GM21825 (cell line): ENCODE measurements around the gene NR2F1-AS1.

Source experiments
- ATAC-seq: cut with Tn5 transposase; IDR thresholded peaks from one replicate; pipeline ENCODE4 v1.9.1; 2021; ENCODE audit warnings: mild to moderate bottlenecking, moderate library complexity; ENCODE audit not compliant: unreplicated experiment

Gene NR2F1-AS1

GRCh38 chr5:93580927-93581445, at the start of gene NR2F1-AS1:
TSS of gene NR2F1-AS1 (minus strand) at chr5:93581219.
- peak; percentile 13 for ATAC-seq

GRCh38 chr5:93626801-93627200, 45.8 kb upstream of the NR2F1-AS1 start:
- ATAC-seq: no peak

GRCh38 chr5:93623153-93623552, 42.1 kb upstream of the NR2F1-AS1 start:
- no peak for ATAC-seq

- ATAC-seq: no peak
Measured at GRCh38 chr5:93622240-93622885, 41.3 kb upstream of the NR2F1-AS1 start.

GRCh38 chr5:93621327-93621798, 40.3 kb upstream of the NR2F1-AS1 start:
- ATAC-seq: peak; percentile 8

GRCh38 chr5:93620487-93621326, 39.7 kb upstream of the NR2F1-AS1 start:
- peak; percentile 99 for ATAC-seq

GRCh38 chr5:93616538-93617174, 35.6 kb upstream of the NR2F1-AS1 start:
- ATAC-seq: no peak

GRCh38 chr5:93612855-93613243, 31.8 kb upstream of the NR2F1-AS1 start:
- ATAC-seq: no peak

GRCh38 chr5:93611976-93612854, 31.2 kb upstream of the NR2F1-AS1 start:
- ATAC-seq: no peak

- no peak for ATAC-seq
Measured at GRCh38 chr5:93611273-93611975, 30.4 kb upstream of the NR2F1-AS1 start.

GRCh38 chr5:93610581-93611272, 29.7 kb upstream of the NR2F1-AS1 start:
- ATAC-seq: no peak

GRCh38 chr5:93609762-93610161, 28.7 kb upstream of the NR2F1-AS1 start:
- no peak for ATAC-seq

GRCh38 chr5:93608855-93609254, 27.8 kb upstream of the NR2F1-AS1 start:
- no peak for ATAC-seq

GRCh38 chr5:93607367-93608258, 26.6 kb upstream of the NR2F1-AS1 start:
- peak; percentile 77 for ATAC-seq

- ATAC-seq: no peak
Measured at GRCh38 chr5:93606382-93606752, 25.3 kb upstream of the NR2F1-AS1 start.

GRCh38 chr5:93604644-93605515, 23.9 kb upstream of the NR2F1-AS1 start:
- no peak for ATAC-seq
